Activated T-cell treated with anti-CD3 and anti-CD28 coated beads, Interleukin-2, amount 50 U/mL, for 1 hour (primary cell): ENCODE data around the gene SFT2D3.

Experiments
- DNase-seq: peaks from one replicate; pipeline ENCODE4 v3.0.0-alpha.2; 2020

Gene SFT2D3, protein sequence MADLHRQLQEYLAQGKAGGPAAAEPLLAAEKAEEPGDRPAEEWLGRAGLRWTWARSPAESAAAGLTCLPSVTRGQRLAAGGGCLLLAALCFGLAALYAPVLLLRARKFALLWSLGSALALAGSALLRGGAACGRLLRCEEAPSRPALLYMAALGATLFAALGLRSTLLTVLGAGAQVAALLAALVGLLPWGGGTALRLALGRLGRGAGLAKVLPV

DNA sequence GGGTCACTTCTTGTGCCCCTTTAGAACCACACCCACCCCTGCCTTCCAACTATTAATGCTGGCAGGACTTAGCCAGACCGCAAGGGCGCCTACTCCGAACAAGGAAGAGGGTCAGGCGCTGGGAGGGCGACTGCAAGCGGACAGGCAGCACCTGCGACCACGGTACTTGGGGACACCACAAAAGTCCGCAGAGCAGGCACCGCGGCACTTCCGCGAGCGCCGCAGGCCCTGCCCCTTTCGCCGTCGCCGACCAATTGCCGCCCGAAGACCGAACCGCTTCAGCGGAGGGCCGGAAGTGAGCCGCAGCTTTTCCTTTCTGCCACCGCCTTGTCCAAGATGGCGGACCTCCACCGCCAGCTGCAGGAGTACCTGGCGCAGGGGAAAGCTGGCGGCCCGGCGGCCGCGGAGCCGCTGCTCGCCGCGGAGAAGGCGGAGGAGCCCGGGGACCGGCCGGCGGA, at the start of gene SFT2D3:
Gene SFT2D3, plus strand, starts transcription at position 305 of the 458 bp plus-strand sequence. Its CDS starts 32 bp downstream, at position 337.
- DNase-seq, result peak; percentile 90

DNA sequence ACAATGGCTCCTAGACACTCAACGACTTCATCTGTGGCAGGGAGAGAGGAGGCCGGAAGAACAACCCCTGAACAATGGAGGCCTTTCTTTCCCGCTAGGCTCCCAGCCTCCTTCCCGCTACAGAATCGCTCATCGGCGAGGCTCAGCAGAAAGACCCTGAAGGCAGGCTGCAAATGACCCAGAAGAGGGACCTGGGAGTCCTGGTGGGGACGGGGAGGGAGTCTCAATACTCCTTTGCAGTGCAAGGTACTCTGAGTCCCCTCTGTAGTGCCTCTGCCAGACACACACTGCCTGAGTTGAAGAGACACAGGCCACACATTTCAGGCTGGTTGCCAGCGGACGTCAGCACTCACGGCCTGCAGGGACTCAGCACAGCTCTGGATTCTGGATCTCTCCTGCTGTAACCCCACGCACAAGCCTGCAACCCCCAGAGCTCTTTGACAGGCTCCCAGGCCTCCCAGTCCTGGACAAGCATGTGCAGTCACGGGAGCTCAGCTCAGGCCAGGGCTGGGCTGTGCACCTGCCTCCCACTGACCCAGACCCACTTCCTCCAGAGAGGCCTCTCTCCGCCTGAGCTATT, 49.2 kb upstream of the SFT2D3 start:
- no peak for DNase-seq

DNA sequence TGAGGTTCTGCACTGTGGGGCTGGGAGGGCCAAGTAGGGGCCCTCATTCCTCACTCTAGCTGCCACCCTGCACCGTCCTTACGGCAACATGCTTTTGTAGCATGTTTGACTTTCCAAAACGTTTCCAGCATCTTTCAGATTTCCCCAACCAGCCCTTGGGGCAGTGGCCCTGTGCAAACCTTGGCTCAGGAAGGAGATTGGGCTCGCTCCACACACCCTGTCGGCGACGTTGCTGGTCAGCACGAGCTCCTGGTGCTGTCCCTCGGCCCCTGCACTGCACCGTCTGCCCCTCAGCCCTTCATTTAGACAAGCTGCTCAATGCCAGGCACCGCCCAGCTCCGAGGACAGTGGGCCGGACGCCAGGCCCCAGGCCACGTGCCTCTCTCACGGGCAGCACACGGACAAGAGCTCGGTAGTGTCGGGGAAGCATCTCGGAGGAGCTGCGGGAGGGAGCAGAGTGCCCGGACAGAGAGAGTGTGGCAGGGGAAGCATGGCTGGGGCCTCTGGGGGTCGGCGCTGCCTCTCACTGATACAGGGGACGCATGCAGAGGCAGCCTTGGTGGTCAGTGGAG, 48.4 kb upstream of the SFT2D3 start:
- DNase-seq, result no peak

DNA sequence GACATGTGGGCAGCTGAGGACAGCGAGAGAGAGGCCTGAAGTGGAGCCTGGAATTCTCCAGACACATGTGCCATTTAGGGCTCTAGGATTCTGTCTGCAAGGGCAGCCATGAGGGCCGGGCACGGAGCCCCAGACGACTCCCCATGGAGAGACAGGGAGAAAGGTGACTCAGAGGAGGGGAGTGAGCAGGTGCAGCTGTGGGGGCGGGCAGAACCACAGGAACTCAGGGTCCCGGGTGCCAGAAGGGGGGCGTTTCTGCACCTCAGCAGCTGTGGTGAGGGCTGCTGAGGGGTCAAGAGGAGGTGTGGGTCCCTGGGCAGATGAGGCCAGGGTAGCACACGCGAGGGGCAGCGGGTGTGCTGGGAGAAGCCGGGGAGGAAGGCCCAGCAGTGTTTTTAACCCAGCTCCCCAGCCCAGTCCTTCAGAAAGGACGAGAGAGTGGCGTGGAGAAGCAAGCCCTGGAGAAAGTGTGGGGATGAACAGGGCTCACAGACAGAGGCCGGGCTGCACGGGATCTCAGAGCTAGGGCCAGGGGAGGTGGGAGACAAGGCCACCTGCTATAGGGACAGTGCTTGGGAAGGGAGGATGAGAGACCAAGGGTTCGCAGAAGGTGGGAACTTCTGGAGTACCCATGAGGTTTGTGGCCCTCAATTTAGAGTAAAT, 47.7 kb upstream of the SFT2D3 start:
- DNase-seq, result no peak

DNA sequence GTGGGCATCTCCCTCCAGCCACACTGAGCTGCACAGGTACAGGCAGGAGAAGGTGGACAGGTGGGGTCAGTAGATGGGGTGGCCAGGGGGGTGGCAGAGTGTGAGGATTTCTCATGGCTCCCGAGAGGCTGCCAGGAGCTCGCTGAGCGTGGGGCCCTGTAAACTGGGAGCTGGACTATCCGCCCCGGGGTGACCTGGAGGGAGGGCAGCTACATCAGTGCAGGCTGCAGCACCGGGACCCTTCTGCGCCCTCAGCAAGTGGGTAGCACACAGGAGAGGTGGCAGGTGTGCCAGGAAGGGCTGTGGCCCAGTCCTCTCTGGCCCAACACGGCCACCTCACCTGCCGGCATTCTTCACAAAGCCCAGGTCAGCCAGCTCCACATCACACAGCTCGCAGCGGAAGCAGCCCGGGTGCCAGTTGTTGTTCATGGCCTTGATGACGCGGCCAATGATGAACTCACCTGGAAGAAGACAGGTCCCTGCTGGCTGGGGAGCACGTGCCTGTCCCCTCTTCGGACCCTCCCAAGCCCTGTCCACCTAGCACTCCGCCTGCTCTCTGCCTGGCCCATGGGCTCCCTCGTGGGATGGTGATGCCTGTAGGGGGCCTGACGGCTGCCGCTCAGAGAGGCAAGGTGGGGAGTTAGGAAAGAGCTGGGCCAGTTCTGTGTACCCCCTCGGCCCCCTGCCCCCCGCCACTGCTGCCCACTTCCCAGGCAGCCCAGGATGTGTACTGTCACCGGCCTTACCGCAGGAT, 47.0 kb upstream of the SFT2D3 start:
- no peak for DNase-seq

DNA sequence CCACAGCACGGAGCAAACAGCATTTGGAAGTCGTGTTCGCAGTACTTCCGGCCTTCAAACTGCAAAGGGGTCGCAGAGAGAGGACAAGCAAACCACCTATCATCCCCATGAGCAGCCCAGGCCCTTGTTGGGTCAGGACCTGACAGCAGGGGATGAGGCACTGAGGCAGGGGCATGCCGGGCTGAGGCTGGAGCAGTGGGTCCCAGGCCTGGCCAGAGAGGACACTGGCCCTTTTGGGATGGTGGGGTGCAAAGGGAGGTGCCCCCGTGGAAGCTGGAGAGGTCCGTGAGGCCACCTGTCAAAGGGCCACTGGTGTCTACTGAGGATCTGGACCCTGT, 46.5 kb upstream of the SFT2D3 start:
- DNase-seq, result no peak

DNA sequence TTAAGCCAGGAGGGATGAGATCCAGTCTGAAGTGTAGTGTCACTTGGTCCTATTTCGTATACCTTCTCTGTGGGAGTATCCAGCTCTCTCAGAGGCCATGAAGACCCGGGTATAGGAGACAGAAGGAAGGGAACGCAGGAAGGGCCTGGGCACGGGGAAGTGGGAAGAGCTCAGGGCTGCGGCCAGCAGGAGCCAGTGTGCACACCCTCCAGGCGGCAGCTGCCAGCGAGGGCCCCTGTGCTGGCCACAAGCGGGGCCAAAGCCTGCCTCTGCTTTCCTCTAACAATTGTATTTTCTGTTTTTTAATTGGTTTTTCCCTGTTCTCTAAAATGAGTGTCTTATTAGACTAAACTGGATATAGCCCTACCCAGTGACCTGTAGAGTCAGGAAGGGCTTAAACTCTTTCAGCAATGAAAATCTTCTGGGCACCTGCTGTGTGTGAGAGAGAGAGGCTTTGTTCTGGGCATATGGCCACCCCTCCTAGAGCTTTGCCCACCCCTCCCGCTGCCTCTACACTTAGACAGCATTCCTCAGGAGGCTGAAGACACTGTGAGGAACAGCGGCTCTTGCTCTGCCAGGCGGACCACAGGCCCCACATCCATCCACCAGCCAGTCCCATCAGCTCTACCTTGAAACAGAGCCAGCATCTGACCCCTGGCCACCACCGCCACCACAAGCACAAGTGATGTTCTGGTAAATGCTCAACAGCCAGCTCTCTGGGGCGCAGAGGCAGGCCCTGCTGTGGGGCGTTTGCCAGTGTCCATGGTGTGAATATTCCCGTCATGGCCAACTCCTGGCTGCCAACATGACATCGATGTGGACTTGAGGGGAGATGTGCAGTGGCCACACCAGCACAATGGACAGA, 45.9 kb upstream of the SFT2D3 start:
- DNase-seq, result no peak

DNA sequence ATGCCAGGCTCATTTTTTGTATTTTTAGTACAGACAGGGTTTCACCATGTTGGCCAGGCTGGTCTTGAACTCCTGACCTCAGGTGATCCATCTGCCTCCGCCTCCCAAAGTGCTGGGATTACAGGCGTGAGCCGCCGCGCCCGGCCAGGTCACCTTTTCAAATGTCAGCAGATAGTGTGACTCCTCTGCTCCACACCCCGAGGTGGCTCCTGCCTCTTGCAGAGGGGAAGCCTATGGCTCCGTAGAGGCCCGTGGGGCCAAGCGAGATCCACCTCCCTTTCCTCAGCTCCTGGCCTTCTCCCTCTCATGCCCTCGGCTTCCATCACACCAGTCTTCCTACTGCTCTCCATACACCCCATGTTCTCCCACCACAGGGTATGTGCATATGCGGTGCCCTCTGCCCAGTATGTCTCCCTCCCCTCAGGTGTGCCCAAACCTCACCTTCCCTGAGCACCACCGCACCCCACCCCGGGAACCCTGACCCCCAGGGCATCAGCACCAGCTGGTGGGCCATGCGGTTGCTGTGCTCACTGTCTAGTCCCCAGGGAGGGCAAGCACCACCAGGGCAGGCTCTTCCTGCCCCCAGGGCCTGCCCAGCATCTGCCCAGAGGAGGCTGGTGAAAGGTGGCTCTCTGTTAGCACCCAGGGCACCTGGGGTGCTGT, 44.6 kb upstream of the SFT2D3 start:
- DNase-seq, result no peak

DNA sequence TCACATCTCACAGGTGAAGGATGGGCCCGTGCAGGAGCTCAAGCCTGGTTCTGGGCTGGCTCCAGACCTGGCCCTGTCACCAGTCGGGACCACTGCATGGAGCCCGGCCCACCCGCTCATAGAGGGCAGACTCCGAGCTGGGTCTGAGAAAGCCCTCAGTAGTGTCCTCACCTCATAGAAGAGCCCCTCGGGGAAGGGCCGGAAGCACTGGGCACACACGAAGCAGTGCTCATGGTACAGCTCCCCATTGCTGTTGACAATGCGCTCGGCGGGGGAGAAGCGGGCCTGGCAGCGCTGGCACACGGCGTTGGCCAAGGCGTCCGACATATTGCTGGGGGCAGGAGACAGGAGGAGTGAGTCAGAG, 44.1 kb upstream of the SFT2D3 start:
- DNase-seq, result no peak

DNA sequence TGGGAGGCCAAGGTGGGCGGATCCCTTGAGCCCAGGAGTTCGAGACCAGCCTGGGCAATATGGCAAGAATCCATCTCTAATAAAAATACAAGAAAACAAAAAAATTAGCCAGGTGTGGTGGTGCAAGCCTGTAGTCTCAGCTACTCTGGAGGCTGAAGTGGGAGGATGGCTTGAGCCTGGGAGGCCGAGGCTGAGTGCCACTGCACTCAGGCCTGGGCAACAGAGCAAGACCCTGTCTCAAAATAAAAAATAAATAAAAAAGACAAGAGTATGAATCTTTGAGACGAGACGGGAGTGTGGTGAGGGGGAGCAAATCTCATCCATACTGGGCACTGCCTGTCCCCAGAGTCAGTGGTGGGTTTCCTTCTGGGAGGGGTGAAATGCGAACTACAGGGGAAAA, 43.2 kb upstream of the SFT2D3 start:
- DNase-seq, result no peak

DNA sequence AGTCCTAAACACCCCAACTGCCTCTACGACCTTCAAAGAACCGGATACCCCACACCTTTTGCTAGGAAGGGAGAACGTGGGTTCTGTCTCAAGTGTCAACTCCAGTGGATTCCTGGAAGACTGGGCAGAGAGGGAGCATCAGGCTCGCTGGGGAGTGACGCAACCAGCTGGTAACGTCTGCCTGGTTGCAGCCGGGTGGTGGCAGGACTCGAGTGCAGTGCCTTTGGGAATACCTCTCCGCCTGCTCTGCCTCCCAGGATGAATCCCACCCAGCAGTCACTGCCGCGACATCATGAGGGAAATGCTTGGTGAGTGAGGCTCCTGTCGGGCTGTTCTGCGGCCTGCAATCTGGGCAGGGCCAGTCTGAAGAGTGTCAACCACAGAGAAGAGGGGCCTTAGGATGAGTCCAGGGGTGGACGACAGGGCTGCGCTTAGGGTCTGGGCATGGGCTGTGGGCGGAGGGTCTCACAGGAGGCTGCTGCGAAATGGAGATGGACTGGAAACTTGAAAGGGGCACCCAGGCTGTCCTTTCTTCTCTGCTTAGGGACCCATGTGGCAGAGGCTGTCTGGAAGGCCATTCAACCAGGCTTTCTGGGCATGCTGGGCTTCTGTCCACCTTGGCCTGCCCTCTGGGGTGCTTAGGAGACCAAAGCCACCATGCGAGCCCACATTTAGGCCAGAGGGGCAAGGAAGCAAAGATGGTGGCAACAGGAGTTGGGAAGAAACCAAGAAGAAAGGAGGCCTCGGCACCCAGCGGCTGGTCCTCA, 42.5 kb upstream of the SFT2D3 start:
- no peak for DNase-seq

DNA sequence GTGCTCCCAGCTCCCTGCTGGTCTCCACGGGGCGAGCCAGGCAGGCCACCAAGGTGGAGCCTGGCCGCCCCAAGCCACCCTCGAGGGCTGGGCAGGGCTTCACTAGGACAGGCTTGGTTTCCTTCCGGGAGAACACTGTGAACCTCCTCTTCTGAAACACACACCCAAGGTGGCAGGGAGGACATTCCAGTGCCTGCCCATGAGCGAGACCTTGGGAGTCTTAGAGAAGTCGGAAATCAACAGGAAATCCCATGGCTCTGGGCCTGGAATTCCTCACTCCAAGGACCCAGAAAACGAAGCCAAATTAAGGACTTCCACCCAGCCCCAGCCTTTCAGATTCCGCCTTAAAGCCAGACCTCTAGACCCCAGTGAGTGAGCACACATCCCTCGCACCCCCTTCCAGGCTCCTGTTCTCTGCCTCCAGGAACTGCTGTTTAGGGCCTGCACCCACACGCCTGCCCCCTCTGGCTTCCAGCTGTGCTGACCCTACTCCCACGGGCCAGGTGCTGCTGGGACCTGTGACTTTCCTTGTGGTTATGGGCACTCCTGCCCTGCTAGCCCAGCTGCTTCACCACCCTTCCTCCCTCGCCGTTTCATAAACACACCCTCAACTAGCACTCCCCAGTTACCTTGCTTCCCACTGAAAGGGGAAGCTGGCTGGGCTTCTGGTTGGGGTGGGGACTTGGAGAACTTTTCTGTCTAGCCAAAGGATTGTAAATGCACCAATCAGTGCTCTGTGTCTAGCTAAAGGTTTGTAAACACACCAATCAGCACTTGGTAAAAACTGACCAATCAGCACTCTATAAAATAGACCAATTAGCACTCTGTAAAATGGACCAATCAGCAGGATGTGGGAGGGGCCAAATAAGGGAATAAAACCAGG, 41.6 kb upstream of the SFT2D3 start:
- DNase-seq, result no peak

DNA sequence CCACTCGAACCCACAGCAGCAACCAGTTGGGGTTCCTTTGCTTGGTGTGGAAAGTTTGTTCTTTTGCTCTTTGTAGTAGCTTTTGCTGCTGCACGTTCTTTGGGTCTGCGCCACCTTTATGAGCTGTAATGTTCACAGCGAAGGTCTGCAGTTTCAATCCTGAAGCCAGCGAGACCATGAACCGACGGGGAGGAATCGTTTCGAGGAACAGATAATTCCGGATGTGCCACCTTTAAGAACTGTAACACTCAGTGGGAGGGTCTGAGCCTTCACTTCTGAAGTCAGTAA, 41.1 kb upstream of the SFT2D3 start:
- DNase-seq, result no peak

DNA sequence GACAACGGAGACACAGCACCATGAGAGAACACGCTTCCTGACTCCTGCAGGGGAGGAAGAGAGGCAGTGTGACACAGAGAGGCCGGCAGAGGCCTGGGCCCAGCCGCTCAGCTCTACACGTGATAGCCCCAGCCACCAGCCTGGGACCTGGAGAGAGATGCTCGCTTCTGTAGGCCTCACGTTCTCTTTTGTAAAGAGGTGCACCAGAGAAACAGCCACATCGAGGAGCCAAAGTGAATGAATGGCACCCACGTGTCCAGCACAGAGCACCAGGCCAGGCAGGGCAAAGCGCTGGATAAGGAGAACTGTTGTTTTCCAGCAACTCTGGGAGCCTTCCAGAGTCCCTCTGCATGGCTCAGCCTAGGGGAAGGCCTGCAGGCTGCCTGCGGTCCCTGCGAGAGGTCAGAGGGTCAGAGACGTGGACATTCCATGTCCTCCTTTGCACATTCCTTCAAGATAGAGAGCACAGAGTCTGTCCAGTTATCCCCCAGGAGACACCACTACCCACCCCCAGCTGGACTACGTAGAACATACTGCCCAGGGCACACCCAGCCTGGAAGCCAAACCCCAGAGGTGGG, 40.1 kb upstream of the SFT2D3 start:
- DNase-seq, result no peak

DNA sequence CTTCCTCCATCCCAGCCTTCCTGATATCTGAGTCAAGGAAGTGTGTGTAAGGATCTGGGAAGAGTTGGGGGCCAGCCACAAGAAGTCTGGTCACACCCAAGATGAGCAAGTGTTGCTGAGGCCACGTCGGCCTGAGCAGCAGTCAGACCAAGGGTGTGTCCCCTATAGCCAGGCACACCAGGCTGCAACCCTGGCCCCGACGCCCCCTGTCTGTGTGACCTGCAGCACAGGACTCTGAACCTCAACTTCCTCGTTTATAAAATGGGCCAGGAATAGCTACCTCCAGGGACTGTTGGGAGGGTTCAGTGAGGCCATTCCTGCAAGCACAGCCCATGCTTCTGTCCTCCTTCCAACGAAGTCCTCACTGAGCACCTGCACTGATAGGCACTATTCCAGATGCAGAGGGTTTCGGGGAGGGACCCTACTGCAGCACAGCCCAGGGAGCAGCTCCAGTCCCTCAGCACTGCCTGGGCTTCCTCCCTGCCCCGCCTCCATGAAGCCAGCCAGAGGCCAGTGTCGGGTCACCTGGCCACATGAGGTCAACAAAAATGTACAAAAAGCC, 39.3 kb upstream of the SFT2D3 start:
- DNase-seq, result no peak

DNA sequence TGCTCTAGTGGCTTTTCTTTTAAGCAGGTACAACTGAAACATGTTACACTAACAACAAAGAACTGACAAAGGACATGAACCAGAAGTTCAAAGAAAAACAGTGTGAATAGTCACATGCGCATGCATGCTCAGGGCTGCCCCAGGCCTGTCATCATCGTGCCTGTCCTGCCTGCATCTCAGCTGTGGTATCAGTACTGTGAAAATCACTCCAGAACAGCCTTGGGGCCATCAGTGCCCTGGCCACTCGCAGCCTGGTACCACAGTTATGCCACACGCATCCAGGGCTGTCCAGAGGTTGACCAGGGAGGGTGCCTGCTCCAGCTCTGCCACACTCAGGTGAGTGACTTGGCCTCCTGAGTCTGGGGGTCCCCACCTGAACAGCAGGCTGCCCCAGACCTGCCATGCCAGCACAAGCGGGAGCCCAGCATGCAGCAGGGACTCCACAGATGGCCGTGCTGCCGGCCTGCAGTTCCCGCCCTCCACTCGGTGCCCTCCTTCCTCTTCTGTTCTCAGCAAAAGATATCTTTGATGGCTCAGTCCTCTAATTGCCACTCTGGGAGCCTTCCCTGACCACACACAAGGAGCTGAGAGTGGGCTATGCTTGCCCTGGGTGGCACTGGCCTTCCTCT, 38.2 kb upstream of the SFT2D3 start:
- DNase-seq, result peak; percentile 14

DNA sequence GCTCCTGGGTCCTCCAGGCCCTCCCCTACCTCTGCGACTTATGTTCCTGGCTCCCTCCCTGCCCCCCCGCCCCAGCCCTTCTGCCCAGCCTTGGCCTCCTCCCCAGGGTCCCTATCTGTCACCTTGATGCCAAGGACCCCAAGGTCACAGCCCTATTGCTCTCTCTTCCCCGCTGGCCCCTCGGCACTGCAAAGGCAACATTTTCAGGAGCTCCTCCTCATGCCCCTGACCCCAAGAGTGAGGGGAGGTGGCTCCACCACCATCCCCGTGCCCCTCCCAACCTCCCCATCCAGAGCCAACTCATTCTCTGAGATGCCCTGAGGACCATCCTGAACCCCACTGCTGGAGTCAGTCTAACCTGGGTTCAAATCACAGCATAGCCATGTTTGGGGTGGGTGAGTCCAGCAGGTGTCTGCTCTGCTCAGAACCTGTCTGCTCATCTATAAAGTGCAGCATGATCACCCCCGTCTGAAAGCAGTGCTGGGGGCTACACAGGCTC, 37.7 kb upstream of the SFT2D3 start:
- DNase-seq, result no peak

DNA sequence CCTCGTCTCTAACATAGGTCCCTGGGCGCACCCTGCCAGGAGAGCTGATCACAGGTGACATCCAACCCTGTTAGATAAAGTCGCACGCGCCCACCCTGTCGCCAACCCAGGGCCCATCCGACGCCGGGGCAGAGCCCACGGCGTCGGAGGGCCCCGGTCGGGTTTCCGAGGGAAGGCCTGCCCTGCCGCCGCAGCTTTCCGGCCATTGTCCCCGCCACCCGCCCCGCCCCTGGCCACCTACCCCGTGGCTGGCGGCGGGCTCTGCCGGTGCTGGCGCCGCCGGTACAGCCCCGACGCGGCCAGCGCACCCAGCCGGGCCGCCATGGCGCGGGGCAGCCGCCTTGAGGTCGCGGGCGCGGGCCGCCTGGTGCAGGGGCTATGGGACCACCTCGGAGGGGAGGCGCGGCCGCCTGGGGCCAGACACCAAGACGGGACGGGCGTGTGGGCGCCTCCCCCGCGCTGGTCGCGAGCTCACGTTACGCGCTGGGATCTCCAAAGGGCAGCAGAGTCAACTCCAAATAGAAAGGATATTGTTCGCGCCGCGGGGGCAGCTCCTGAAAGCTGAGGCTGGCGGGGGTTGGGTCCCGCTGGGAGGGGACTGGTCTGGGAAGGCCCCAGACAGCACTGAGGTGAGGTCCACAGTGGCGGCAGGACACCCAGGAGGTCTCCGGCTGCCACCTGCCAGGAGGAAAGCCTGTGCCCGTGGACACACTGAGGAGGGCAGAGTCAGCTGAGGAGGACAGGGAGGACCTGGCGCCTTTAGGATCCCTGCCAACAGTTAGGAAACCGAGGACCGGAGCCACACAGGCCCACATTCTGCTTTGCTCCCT, 37.0 kb upstream of the SFT2D3 start:
- DNase-seq, result no peak
